GM21360 (cell line): ENCODE data around the gene LOC101059915.
"Not testable (repeated sequence)": the region's sequence is repeated elsewhere in the genome, so short reads cannot be mapped to it uniquely, and the experiment has no call there.

Experiments
- ATAC-seq: cut with Tn5 transposase; IDR thresholded peaks from one replicate; pipeline ENCODE4 v1.9.1; 2021; ENCODE audit warnings: mild to moderate bottlenecking, moderate library complexity; ENCODE audit not compliant: unreplicated experiment

Gene LOC101059915

GRCh38 chrX:71671043-71671780 lies 3.9 kb downstream of the LOC101059915 start:
- no peak for ATAC-seq

GRCh38 chrX:71671938-71672337 lies 4.6 kb downstream of the LOC101059915 start:
- no peak for ATAC-seq

- not testable (repeated sequence) for ATAC-seq
Observed at GRCh38 chrX:71675636-71676035, 8.3 kb downstream of the LOC101059915 start.

- not testable (repeated sequence) for ATAC-seq
Observed at GRCh38 chrX:71676068-71676795, 8.9 kb downstream of the LOC101059915 start.

- not testable (repeated sequence) for ATAC-seq
Observed at GRCh38 chrX:71677195-71677594, 9.8 kb downstream of the LOC101059915 start.

GRCh38 chrX:71679575-71680207 lies 12.3 kb downstream of the LOC101059915 start:
- no peak for ATAC-seq

GRCh38 chrX:71696641-71697465 lies 29.5 kb downstream of the LOC101059915 start:
- ATAC-seq = not testable (repeated sequence)

- not testable (repeated sequence) for ATAC-seq
Observed at GRCh38 chrX:71697466-71698298, 30.3 kb downstream of the LOC101059915 start.

- not testable (repeated sequence) for ATAC-seq
Observed at GRCh38 chrX:71698299-71699022, 31.1 kb downstream of the LOC101059915 start.

- not testable (repeated sequence) for ATAC-seq
Observed at GRCh38 chrX:71699023-71699344, 31.6 kb downstream of the LOC101059915 start.

GRCh38 chrX:71702853-71703252 lies 35.5 kb downstream of the LOC101059915 start:
- not testable (repeated sequence) for ATAC-seq

GRCh38 chrX:71714064-71714463 lies 46.7 kb downstream of the LOC101059915 start:
- ATAC-seq = not testable (repeated sequence)

- not testable (repeated sequence) for ATAC-seq
Observed at GRCh38 chrX:71715551-71715950, 48.2 kb downstream of the LOC101059915 start.

- not testable (repeated sequence) for ATAC-seq
Observed at GRCh38 chrX:71716323-71716722, 49.0 kb downstream of the LOC101059915 start.

- not testable (repeated sequence) for ATAC-seq
Observed at GRCh38 chrX:71718185-71718584, 50.8 kb downstream of the LOC101059915 start, which contains the start of gene CXorf49. Gene CXorf49, minus strand, starts transcription at chrX:71718285. Its CDS starts 134 bp downstream, at chrX:71718151.

- ATAC-seq = not testable (repeated sequence)
Observed at GRCh38 chrX:71719195-71719594, 51.8 kb downstream of the LOC101059915 start.

- not testable (repeated sequence) for ATAC-seq
Observed at GRCh38 chrX:71720289-71720886, 53.0 kb downstream of the LOC101059915 start.
